GM18517 (cell line): ENCODE results near the gene CAPNS2.

ENCODE experiments used
- ATAC-seq: cut with Tn5 transposase; IDR thresholded peaks from one replicate; pipeline ENCODE4 v1.9.1; 2021; ENCODE audit warnings: mild to moderate bottlenecking, moderate library complexity; ENCODE audit not compliant: unreplicated experiment

The CAPNS2 gene

GRCh38 chr16:55566432-55567175 is at the start of gene CAPNS2:
Gene CAPNS2 (plus strand): TSS chr16:55566684. CDS start chr16:55566757, 73 bp downstream.
- no peak for ATAC-seq

GRCh38 chr16:55521792-55522191 is 44.7 kb upstream of the CAPNS2 start:
- no peak for ATAC-seq

GRCh38 chr16:55526441-55526840 is 40.0 kb upstream of the CAPNS2 start:
- no peak for ATAC-seq

GRCh38 chr16:55527885-55528284 is 38.6 kb upstream of the CAPNS2 start:
- ATAC-seq = no peak

GRCh38 chr16:55529018-55529417 is 37.5 kb upstream of the CAPNS2 start:
- ATAC-seq = no peak

- ATAC-seq = no peak
Measured at GRCh38 chr16:55530316-55530856, 36.1 kb upstream of the CAPNS2 start.

GRCh38 chr16:55532227-55532626 is 34.3 kb upstream of the CAPNS2 start:
- no peak for ATAC-seq

- ATAC-seq = no peak
Measured at GRCh38 chr16:55534756-55535155, 31.7 kb upstream of the CAPNS2 start.

GRCh38 chr16:55539049-55539448 is 27.4 kb upstream of the CAPNS2 start:
- ATAC-seq = no peak

GRCh38 chr16:55539488-55539887 is 27.0 kb upstream of the CAPNS2 start:
- no peak for ATAC-seq

- ATAC-seq = no peak
Measured at GRCh38 chr16:55540221-55540620, 26.3 kb upstream of the CAPNS2 start.

GRCh38 chr16:55542459-55543082 is 23.9 kb upstream of the CAPNS2 start:
- ATAC-seq = no peak

- ATAC-seq = no peak
Measured at GRCh38 chr16:55543472-55543871, 23.0 kb upstream of the CAPNS2 start.

- no peak for ATAC-seq
Measured at GRCh38 chr16:55552621-55553020, 13.9 kb upstream of the CAPNS2 start.

GRCh38 chr16:55555436-55555835 is 11.0 kb upstream of the CAPNS2 start:
- no peak for ATAC-seq

GRCh38 chr16:55557186-55557585 is 9.3 kb upstream of the CAPNS2 start:
- no peak for ATAC-seq

GRCh38 chr16:55559233-55559632 is 7.3 kb upstream of the CAPNS2 start:
- ATAC-seq = no peak

GRCh38 chr16:55559933-55560516 is 6.5 kb upstream of the CAPNS2 start:
- no peak for ATAC-seq

- ATAC-seq = no peak
Measured at GRCh38 chr16:55561319-55561848, 5.1 kb upstream of the CAPNS2 start.

GRCh38 chr16:55562936-55563335 is 3.5 kb upstream of the CAPNS2 start:
- ATAC-seq = no peak

- no peak for ATAC-seq
Measured at GRCh38 chr16:55563797-55564196, 2.7 kb upstream of the CAPNS2 start.

- ATAC-seq = no peak
Measured at GRCh38 chr16:55565086-55565485, 1.4 kb upstream of the CAPNS2 start.
